ENCODE results near the gene ACTA2. TPM values are rescaled to one million over a fixed set of nuclear protein-coding genes. Genes with fewer than 3 reads are reported as not detected.

The ACTA2 gene
- total RNA-seq, 4 donors from 2014 or later: 5,887 to 9,086 (median 7,887) TPM

DNA sequence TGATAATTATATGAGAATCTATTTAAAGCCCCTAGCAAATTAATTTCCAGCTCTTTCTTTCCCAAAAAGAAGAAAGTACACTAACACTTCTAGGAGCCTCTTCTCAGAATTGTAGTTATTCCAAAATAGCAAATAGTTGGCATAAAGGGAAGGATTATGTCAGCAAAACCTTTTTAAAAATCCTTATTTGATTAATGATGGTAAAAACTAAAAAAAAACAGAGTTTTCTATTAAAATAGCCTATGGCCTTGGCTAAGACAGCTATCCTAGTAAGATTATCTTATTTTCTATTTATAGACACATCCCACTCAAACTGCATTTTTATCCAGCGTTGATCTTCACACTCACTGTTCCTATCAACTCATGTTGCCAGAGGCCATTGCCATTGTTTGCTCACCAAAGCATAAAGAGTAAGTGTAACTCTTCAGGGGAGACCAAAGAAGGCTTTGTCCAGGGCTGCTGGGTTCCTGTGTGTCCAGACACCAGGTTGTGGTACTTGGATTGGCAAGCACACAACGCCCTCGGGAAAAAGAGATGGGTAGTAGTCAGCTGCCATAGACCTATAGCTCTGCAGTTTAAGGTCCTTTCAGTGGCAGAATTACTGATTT is 31.5 kb downstream of the ACTA2 start:
- WGBS, 2 donors (ENCODE audit: low coverage in 1 of 2): 29 to 46% methylated on average over 3 of the region's 3 CpGs
- no peaks in the 10 kb centered on the region for H3K27me3 ChIP-seq
- no peak for TF ChIP-seq POLR2AphosphoS5 (IDR thresholded peaks at IDR 0.05)
- TF ChIP-seq EP300 (IDR thresholded peaks at IDR 0.05): no peak
- TF ChIP-seq, protein P1, sequence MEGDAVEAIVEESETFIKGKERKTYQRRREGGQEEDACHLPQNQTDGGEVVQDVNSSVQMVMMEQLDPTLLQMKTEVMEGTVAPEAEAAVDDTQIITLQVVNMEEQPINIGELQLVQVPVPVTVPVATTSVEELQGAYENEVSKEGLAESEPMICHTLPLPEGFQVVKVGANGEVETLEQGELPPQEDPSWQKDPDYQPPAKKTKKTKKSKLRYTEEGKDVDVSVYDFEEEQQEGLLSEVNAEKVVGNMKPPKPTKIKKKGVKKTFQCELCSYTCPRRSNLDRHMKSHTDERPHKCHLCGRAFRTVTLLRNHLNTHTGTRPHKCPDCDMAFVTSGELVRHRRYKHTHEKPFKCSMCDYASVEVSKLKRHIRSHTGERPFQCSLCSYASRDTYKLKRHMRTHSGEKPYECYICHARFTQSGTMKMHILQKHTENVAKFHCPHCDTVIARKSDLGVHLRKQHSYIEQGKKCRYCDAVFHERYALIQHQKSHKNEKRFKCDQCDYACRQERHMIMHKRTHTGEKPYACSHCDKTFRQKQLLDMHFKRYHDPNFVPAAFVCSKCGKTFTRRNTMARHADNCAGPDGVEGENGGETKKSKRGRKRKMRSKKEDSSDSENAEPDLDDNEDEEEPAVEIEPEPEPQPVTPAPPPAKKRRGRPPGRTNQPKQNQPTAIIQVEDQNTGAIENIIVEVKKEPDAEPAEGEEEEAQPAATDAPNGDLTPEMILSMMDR (IDR thresholded peaks at IDR 0.05): no peak
- no peak for TF ChIP-seq POLR2A (IDR thresholded peaks at IDR 0.05)
- no peaks in the 10 kb centered on the region for H3K36me3 ChIP-seq
- H3K4me1 ChIP-seq: peaks cover 3 to 33% (median 14%) of the 10 kb centered on the region in 3 donors
- no peak for ATAC-seq
- no peak overlapping the region for H3K4me3 ChIP-seq
- no peaks in the 10 kb centered on the region for H3K9me3 ChIP-seq
- H3K27ac ChIP-seq: peak overlapping the region; percentile 4 to 66 (median 28)

DNA sequence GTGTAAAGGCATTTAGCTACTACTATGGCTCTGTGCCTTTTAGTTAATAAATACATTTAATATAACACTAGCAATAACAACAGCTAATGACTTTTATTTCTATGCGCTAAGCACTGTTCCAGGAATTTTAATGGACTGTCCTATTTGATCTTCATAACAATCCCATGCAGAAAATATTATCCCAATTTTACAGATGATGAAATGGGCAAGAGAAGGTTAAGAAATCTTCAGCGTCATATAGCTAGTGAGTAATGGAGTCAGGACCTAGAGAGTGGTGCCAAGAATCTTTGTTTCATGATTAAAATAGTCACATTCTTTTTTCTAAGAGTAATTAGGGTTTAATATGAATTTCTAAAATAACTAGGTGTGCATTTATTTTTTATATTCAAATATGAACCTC is 32.4 kb downstream of the ACTA2 start:
- WGBS, 2 donors (ENCODE audit: low coverage in 1 of 2): 22 to 30% methylated on average over 2 of the region's 2 CpGs
- ATAC-seq: no peak
- no peak overlapping the region for H3K4me3 ChIP-seq
- H3K27ac ChIP-seq: no peak overlapping the region
- H3K4me1 ChIP-seq: peaks cover 3 to 27% (median 14%) of the 10 kb centered on the region in 3 donors
- H3K27me3 ChIP-seq: no peaks in the 10 kb centered on the region
- H3K9me3 ChIP-seq: no peaks in the 10 kb centered on the region
- TF ChIP-seq EP300 (IDR thresholded peaks at IDR 0.05) (no peak), POLR2AphosphoS5 (IDR thresholded peaks at IDR 0.05) (no peak), POLR2A (IDR thresholded peaks at IDR 0.05) (no peak)
- TF ChIP-seq, protein P1 (IDR thresholded peaks at IDR 0.05): no peak
- no peaks in the 10 kb centered on the region for H3K36me3 ChIP-seq

DNA sequence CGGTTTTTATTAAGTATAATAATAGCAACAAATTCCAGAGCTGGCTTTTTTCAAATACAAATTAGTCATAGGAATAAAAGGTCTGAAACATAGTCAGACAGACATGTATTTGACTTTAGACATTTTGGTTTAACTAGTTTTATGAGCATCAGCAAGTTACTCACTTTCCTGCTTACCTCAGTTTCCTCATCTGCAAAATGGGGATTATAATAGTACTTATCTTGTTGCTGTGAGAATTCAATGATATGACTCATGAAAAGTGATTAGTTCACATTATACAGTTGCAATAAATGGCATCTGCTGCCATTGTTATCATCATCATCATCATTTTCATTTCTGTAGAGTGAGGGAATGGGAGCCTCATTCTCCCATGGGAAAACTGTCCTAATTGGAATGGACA is 33.5 kb downstream of the ACTA2 start:
- WGBS, 2 donors (ENCODE audit: low coverage in 1 of 2): 45 to 48% methylated on average over 1 of the region's 1 CpG
- TF ChIP-seq, protein P1 (IDR thresholded peaks at IDR 0.05): no peak
- TF ChIP-seq POLR2AphosphoS5 (IDR thresholded peaks at IDR 0.05): no peak
- TF ChIP-seq EP300 (IDR thresholded peaks at IDR 0.05): no peak
- no peak for TF ChIP-seq POLR2A (IDR thresholded peaks at IDR 0.05)
- H3K27ac ChIP-seq: no peak overlapping the region
- H3K27me3 ChIP-seq: no peaks in the 10 kb centered on the region
- H3K36me3 ChIP-seq: no peaks in the 10 kb centered on the region
- no peak for ATAC-seq
- H3K4me1 ChIP-seq: peaks cover 3 to 30% (median 14%) of the 10 kb centered on the region in 3 donors
- no peaks in the 10 kb centered on the region for H3K9me3 ChIP-seq
- no peak overlapping the region for H3K4me3 ChIP-seq

DNA sequence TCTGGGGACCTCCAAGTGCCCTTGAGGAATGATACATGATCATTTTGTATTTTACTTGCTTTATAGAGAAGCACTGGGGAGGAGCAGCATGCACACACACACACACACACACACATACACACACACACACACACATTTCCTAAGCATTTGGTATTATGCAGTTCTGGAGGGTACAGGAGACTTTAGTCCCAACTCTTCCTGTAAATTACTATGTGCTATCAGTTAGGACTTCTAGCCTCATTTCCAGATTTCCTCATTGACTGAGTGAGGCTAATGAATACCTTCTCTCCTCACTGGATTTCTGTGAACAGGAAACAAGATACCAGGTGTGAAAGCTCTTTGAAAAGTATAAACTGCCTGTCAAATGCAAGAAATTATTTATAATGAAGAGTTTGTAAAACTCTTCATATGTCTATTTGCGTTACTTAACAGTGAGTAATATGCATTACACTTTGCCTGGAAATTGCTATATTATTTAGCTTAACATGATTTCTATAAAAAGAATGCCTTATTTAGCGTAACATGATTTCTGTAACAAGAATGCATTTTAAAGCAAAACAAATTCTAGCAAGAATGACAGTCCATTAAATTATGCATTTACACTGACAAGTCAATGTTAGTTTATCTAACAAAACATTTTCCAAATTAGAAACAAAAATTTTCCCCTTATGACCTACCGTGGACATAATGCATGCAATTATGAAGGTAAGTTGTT is 34.2 kb downstream of the ACTA2 start:
- 58 to 75% methylated on average over 3 of the region's 3 CpGs for WGBS, 2 donors (ENCODE audit: low coverage in 1 of 2)
- Histone ChIP-seq H3K9me3 (no peaks in the 10 kb centered on the region), H3K4me1 (peaks cover 3 to 37% (median 14%) of the 10 kb centered on the region in 3 donors), H3K27ac (no peak overlapping the region), H3K27me3 (no peaks in the 10 kb centered on the region), H3K4me3 (no peak overlapping the region), H3K36me3 (no peaks in the 10 kb centered on the region)
- no peak for ATAC-seq
- TF ChIP-seq POLR2AphosphoS5 (IDR thresholded peaks at IDR 0.05): no peak
- TF ChIP-seq, protein P1 (IDR thresholded peaks at IDR 0.05): no peak
- no peak for TF ChIP-seq EP300 (IDR thresholded peaks at IDR 0.05)
- TF ChIP-seq POLR2A (IDR thresholded peaks at IDR 0.05): no peak

DNA sequence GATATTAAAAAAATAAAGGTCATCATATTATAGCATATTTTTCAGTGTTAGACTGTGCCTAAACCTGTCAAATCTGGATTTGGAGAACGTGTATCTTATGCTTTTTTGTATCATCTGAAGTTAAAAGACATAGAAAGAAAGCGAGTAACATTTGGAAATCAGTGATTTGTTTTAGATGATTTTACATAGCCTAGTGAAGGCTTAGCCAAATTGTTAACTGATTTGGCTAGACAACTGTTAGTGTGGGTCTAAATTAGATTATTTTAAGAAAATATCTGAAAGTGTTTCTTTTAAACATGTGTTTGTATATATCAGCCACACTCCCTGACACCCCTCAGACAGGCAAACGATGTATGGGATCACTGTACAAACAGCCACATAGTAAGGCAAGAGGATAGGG is 35.6 kb downstream of the ACTA2 start:
- Histone ChIP-seq H3K4me3 (no peak overlapping the region), H3K27me3 (no peaks in the 10 kb centered on the region), H3K4me1 (peaks cover 3 to 38% (median 14%) of the 10 kb centered on the region in 3 donors), H3K27ac (no peak overlapping the region), H3K9me3 (no peaks in the 10 kb centered on the region), H3K36me3 (no peaks in the 10 kb centered on the region)
- no peak for TF ChIP-seq EP300 (IDR thresholded peaks at IDR 0.05)
- TF ChIP-seq, protein P1 (IDR thresholded peaks at IDR 0.05): no peak
- TF ChIP-seq POLR2AphosphoS5 (IDR thresholded peaks at IDR 0.05): no peak
- TF ChIP-seq POLR2A (IDR thresholded peaks at IDR 0.05): no peak
- ATAC-seq: no peak
- WGBS, 2 donors (ENCODE audit: low coverage in 1 of 2): 66 to 73% methylated on average over 3 of the region's 3 CpGs
